ENCODE measurements around the gene TLCD4. TPM values are rescaled to one million over a fixed set of nuclear protein-coding genes. Genes with fewer than 3 reads are reported as not detected.

Gene TLCD4
- total and polyA plus RNA-seq, 10 of the 15 experiments (the other 5 are each of a cell fraction or from before 2014, with no cell fraction given) = under 0.01 to 0.10 (median 0.04) TPM; not detected in 5

- Histone ChIP-seq H3K4me3 (no peak overlapping the region), H3K4me1 (ENCODE audit: control insufficient read depth, insufficient read depth, low read length) (peaks cover 6% of the 10 kb centered on the region), H3K27me3 (replicated peaks in 1 of 2; ENCODE audit: control insufficient read depth in 2 of 2, insufficient read depth in 2 of 2, low read length in 1 of 2) (no peaks in the 10 kb centered on the region), H3K27ac (ENCODE audit: control insufficient read depth, insufficient read depth) (no peak overlapping the region), H2AFZ (ENCODE audit: control insufficient read depth, low read depth, low read length) (no peak overlapping the region), H4K20me1 (ENCODE audit: control insufficient read depth, insufficient read depth) (no peaks in the 10 kb centered on the region), H3K9ac (ENCODE audit: control insufficient read depth, insufficient read depth, low read length) (no peak overlapping the region), H3K9me3 (replicated peaks; ENCODE audit: control insufficient read depth, insufficient read depth, low read length) (no peaks in the 10 kb centered on the region), H3K79me2 (ENCODE audit: control insufficient read depth, insufficient read depth, low read length) (no peaks in the 10 kb centered on the region), H3K4me2 (ENCODE audit: control insufficient read depth, insufficient read depth) (no peak overlapping the region), H3K36me3 (ENCODE audit: control insufficient read depth in 2 of 2, insufficient read depth in 2 of 2, low read length in 1 of 2) (no peaks in the 10 kb centered on the region)
- peak; percentile 56 for ATAC-seq
- BruUV-seq (replicated peaks) = no TSS peak
- intact Hi-C loops (cut with micrococcal nuclease; ENCODE audit: unreplicated experiment) = no loop called here
- ChIA-PET CTCF (interaction anchor here (0.6 kb wide), 1 partner anchor 87 kb away, joined by 3 read pairs; no protein-coding TSS in a partner anchor), POLR2A (no interaction called here), SMC1A (ENCODE audit: uncharacterized antibody, unreplicated experiment) (interaction anchor here (0.9 kb wide), 1 partner anchor 33 kb away, joined by 3 read pairs; no protein-coding TSS in a partner anchor), RAD21 (ENCODE audit: unreplicated experiment) (no interaction called here)
- WGBS (ENCODE audit: insufficient coverage, insufficient replicate concordance, low lambda C conversion rate, missing lambda C conversion rate) = 0% methylated on average over 2 of the region's 2 CpGs
- no peak for FAIRE-seq
- no peak for DNase-seq (ENCODE audit: low read depth, low spot score)
- in situ Hi-C loops (cut with MboI) = no loop called here
- TF ChIP-seq BHLHE40 (IDR thresholded peaks at IDR 0.05; ENCODE audit: borderline replicate concordance in 1 of 2, low read depth in 2 of 2, low read length in 1 of 2) (no peak), ZNF687 (IDR thresholded peaks at IDR 0.05) (no peak), ZNF592 (IDR thresholded peaks at IDR 0.05) (no peak), E4F1 (IDR thresholded peaks at IDR 0.05; ENCODE audit: borderline replicate concordance, partially characterized antibody) (no peak)
- TF ChIP-seq, protein P1, sequence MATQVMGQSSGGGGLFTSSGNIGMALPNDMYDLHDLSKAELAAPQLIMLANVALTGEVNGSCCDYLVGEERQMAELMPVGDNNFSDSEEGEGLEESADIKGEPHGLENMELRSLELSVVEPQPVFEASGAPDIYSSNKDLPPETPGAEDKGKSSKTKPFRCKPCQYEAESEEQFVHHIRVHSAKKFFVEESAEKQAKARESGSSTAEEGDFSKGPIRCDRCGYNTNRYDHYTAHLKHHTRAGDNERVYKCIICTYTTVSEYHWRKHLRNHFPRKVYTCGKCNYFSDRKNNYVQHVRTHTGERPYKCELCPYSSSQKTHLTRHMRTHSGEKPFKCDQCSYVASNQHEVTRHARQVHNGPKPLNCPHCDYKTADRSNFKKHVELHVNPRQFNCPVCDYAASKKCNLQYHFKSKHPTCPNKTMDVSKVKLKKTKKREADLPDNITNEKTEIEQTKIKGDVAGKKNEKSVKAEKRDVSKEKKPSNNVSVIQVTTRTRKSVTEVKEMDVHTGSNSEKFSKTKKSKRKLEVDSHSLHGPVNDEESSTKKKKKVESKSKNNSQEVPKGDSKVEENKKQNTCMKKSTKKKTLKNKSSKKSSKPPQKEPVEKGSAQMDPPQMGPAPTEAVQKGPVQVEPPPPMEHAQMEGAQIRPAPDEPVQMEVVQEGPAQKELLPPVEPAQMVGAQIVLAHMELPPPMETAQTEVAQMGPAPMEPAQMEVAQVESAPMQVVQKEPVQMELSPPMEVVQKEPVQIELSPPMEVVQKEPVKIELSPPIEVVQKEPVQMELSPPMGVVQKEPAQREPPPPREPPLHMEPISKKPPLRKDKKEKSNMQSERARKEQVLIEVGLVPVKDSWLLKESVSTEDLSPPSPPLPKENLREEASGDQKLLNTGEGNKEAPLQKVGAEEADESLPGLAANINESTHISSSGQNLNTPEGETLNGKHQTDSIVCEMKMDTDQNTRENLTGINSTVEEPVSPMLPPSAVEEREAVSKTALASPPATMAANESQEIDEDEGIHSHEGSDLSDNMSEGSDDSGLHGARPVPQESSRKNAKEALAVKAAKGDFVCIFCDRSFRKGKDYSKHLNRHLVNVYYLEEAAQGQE (IDR thresholded peaks at IDR 0.05; ENCODE audit: low read depth, low read length) = no peak
Observed at GRCh38 chr1:95094923-95095322, 22.2 kb upstream of the TLCD4 start.

Data from GM12878 (cell line).